Stimulated activated naive CD4-positive, alpha-beta T cell treated with Interleukin-2 at 50 U/mL for 16 hours (primary cell): Measurements from ENCODE around the gene TPPP3.

Experiments
- DNase-seq: peaks from one replicate; lab custom pipeline; 2025; lab: John Stamatoyannopoulos, UW

Gene TPPP3

DNA sequence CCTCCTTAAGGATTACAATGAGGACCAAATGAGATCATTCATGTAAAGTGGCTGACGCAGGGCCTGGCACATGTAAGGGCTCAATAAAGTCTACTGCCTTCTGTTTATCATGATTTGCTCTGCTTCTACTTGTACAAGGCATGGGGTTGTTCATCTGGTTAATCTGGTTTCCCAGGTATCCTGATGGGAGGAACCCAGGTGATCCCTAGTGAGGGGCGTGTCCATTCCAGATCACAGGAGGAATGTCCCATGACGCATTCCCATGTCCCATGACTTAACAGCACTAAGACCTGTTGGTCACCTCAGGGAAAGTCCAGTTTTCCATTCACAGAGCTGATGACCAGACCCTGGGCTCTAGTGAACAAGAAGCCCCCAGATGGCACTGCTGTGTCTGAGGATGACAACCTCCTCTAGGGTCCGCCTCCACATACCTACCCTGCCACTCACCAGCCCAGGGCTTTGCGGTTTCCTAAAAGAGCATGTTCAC is 11.5 kb upstream of the TPPP3 start:
- DNase-seq: no peak

DNA sequence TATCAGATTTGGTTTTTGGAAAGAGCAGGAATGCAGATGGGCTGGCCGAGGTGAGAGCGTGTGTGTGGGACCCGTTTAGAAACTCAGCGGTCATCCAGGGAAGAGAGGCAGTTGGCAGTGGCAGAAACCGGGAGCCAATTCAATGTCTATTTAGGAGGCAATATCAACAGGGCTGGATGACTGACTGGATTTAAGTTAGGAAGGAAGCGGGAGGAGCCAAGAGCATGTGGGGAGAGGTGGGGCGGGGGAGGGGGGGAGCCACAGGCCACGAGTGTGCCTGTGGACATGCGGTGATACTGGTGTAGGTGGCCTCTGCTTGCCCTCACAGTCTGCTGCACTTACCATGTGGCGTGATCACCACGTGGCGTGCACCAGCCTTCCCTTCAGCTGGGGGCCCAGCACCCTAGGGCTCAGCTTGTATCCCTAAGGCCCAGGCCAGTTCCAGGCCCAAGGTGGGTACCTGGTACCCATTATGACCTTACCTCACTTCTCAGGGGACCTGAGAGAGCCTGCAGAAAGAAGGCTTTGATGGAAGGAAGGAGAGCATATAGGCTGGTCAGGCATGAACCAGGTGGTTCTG is 10.8 kb upstream of the TPPP3 start:
- DNase-seq: no peak

GRCh38 chr16:67400901-67401300 is 7.6 kb upstream of the TPPP3 start:
- no peak for DNase-seq

- no peak for DNase-seq
Observed at GRCh38 chr16:67399749-67400704, 6.7 kb upstream of the TPPP3 start.

DNA sequence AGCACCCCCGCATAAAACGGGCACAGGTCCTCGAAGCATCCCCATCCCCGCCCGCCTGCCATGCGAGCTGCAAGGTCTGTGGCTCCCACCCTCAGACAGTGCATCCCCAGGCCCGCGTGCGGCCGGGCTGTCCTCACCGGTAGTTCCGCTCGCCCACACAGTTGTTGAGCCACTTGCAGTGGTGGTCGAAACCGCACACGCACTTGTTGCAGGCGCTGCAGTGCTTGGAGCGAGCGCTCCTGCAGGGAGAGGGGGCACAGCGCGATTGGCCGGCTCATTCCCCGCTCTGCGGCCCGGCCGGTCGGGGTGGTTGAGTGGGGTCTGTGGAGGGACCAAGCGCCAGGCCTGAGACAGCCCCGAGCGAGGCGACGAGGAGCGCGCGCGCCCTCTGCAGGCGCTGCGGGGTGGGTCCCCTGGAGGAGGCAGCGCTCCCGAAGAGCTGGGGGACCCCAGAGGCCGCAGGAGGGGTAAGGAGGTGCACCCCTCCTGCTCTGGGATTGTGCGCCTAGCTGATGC is 6.0 kb upstream of the TPPP3 start:
- DNase-seq: peak; percentile 7

DNA sequence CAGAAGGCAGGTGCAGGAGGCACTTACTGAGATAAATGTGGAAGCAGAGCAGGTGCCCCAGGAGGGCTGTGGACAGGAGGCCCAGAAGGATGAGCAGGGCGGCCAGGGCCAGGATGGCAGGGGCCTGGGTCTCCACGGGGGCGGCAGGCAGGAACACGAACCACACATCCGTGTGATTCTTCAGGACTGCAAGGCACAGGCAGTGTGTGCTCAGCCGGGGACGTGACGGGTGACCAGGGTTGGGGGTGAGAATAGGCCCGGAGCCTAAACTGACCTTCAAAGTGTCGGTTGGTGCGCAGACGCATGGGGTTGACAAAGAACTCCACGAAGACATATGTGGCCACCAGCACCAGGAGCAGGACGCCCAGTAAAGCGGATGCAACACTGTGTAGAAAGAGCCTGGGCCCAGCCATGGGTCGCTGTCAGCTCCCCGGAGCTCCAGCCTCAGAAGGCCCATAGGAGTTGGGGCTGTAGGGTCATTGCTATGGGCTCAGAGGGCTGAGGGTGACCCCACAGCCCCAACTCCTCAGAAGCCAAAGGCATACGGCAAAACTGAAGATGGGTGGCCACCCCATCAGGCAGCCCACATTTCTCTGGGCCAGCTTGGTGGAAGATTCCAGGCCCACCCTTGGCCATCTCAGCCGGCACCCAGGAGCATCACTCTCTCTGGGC is 5.4 kb upstream of the TPPP3 start:
- DNase-seq: no peak

DNA sequence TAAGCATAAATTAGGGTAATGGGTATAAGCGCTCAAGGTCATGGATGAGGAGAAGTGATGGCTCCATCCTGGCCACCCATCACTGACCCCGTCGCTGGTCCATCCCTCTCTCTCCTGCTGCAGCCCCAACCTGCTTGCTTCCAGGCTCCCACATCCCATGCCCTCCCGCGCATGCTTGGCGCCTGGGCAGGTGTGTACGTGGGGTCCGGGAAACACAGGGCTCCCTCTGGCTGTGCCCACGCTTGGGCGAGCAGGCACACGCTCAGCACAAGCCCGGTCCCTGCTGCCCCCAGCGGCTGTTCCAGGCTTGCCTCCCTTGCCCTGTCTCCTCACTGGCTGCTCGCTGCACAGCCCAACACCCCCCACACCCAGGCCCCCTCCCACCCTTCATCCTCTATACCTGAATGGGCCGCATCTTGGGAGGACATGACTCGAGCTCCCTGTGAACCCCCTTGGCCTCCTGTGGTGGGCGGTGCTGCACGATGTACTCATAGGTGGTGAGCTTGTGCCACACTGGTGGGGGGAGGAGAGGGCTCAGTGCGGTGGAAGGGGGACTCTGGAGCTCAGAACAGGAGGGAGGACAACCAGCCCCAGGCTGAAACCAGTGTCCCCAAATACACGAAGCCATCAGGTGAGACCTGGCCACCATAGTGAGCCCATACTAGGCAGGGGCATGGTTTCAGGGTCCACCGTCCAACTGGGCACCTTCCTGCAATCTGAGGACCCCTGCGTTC is 4.7 kb upstream of the TPPP3 start:
- no peak for DNase-seq

DNA sequence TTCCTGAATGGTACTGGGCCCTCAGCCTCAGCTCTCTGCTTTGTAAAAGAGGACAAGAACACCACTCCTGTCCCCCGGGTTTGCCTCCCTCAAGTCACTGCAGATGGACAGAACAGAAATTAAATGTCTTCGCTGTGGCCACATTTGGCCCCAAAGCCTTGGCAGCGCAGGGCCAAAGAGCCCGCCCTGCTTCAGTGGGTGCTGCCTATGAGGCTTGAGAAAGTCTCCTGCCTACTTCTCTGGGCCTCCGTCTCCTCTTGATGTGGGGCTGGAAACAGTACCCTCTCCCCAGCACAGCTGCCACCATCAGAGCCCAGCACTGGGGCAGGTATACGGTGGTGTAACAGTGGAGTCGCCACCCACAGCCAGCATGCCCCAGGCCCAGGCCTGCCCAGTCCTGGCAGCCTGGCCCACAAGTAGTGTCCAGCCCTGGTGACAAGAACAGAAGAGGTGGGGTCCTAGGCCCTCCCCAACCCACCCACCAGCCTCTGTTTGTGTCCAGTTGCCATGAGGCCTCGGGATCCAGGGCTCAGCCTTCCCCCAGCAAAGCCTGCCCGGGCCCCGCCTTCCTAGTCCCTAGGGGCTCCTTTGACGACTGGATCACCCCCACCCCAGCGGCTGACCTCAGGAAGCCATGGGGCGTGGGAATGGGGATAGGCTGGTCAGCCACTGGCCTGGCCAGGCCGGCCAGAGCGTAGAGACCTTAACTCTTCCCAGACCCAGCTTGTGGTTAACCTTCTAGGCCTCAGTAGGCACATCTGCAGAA is 3.9 kb upstream of the TPPP3 start:
- no peak for DNase-seq

DNA sequence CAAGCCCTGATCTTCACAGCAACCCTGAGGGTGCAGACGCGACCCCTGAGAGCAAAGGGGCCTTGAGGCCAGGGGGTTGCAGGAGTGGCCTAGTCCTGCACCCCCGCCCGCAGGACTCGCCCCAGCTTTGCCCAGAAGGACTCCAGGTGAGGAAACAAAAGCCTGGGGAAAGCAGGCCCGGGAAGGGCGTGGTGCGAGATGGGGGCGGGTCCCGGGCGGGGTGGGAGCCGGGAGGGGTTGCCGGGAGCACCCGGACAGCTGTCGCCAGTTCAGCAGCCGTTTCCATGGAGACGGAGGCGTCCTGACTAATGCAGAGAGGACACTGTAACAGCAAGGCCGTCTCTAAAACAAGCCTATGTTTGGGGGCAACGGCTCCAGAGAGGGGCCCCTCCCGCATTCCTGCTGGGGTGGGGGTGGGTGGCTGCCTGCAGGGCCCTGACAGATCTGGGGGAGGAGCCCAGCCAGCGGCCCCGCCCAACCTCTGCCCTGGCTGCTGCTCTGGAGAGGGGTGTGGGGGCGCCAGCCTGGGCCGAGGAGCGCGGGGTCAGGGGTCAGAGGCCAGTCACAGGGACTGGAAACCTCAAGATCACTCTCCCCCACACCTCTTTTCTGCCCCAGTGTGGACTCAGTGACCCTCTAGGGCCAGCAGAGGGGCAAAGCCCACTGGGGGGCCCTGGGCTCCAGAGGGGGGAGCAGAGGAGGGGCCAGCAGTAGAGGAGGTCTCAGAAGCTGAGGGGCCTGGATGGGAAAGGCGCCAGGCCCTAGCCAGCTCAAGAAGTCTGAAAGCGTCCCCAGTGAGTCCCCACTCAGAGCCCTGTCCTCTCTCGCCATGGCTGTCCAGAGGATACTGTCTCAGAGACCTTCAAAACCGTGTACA is 3.1 kb upstream of the TPPP3 start:
- no peak for DNase-seq

GRCh38 chr16:67395458-67396158 is 2.3 kb upstream of the TPPP3 start:
- DNase-seq: no peak

GRCh38 chr16:67395105-67395457 is 1.8 kb upstream of the TPPP3 start:
- no peak for DNase-seq

DNA sequence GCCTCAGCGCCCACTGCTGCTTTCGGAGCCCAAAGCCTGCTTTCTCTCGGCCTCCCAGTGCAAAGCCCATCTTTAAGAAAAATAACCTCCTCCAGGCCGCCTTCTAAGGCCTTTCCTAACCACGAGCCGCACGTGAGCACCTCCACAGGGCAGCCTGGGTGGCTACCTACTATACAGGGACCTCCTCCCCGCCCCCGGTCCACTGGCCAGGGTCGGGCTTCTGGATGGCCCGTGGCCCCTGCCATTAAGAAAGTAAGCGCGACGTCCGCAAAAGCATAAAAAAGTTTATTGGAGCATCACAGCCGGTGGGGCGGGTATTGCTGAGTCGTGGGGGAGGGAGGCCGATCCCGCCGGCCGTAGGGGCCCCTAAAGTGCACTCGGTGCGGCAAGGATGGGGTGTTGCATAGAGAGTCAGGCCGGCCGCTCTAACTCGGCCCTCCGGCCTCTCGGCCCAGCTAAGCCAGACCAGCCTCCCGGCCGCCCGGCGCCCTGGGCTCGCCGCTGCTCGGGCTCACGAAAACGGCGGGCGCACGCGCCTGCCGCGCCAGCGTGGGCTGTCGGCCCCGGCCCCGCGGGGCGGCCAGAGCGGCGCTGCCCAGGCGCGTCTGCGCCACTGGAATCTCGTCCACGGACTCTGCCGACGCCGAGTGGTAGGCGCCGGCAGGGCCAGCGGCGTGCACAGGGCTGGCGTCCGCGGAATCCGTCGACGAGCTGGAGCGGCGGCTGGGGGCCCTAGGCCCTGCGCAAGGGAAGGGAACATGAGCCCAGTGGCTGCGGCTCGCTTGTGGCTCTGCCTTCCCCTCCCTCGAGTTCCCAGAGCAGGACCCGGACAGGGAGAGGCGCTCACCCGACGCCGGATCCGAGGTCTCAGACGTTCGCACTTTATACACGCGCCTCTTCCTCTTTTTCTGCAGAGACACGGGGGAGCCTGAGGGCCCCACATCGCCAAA is 1.1 kb upstream of the TPPP3 start:
- DNase-seq: no peak

DNA sequence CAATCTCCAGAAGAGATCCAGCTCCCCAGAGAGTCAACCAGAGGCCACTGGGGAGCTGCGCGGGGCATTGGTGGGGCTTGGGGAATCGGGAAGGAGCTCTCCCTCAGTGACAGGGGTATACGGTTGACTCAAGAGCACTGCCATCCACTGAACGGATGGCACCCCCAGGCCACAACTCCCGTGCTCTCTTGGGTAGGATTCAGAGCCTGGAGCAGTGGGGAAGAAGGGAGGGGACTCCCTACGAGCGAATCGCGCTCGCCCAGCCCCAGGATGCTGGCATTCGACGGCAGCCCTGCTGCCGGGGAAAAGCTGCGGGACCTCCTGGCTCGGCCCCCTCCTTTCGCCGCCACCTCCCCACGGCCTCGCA is 473 bp upstream of the TPPP3 start:
- DNase-seq: no peak

DNA sequence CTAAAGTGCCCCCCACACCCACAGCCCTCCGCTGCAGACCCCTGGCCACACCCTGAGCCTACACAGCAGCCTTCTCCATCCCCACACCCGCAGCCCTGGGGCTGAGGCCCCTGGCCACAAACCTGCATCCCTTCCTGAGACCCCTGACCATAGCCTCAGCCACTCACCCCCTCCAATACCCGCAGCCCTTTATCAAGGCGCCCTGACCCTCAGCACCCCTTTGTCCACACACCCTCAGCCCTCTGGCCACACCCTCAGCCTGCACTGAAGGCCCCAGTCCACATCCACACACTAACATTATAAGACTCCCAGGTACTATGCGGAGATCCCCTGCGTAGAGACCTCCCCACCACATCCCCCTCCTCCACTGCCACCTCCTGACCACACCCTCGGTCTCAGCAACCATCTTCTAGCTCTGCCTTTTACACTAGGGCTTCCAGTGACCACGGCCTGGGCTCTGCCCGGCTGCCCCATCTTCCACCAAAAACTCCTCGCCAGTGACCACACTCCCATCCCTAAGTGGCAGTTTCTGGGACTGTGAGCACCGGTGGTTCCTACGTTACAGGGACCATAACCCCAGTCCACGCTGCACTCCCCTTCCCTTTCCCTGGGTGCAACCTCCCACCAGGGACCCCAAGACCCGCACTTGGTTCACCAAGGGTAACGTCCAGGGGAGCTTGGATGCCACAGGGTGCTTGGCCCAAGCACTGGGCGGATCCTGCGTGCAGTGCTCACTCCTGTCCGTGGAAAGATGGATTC is 818 bp downstream of the TPPP3 start:
- DNase-seq: no peak

- DNase-seq: no peak
Observed at GRCh38 chr16:67391424-67392300, 1.6 kb downstream of the TPPP3 start.

GRCh38 chr16:67390816-67391423 is 2.4 kb downstream of the TPPP3 start:
- DNase-seq: no peak
